ENCODE measurements around the gene IVD.
A peak's percentile ranks its signal among the peaks of the same experiment; 100 is the strongest.

The IVD gene

DNA sequence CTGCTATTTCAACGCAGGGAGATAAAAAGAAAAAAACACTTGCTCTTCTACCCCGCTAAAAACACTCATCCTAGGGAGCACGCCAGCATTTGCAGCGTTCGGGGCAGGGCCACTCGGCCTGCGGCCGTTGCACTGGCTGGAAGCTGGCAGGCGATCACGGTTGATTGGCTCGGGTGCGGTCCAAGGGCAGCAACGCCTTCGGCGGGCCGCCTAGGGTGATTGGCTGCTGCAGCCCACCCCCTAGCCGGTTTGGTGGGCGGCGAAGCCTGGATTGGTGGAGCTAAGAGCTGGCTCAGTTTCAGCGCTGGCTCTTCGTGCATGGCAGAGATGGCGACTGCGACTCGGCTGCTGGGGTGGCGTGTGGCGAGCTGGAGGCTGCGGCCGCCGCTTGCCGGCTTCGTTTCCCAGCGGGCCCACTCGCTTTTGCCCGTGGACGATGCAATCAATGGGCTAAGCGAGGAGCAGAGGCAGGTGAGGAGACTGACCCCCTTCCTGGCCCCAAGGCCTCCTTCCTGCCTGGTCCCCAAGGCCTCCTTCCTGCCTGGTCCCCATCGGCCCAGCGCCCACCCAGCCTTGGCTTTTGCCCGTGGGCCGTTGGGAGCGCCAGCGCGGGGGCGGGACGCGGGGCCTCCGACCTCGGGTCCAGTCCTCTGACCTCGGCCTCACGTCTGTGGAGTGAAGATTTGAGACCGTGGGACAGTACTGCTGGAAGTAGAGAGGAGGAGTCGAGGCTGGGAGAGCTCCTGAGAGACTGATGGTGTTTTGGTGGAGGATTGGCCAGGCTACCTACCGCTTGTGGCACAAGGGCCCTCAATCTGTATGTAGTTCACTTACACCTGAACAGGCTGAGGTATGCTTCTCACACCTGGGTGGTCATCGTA, at the start of gene IVD:
Gene IVD, plus strand, starts transcription at position 295 of the 881 bp plus-strand sequence. Its CDS starts 33 bp downstream, at position 328.
- peak; percentile 89 for DNase-seq

DNA sequence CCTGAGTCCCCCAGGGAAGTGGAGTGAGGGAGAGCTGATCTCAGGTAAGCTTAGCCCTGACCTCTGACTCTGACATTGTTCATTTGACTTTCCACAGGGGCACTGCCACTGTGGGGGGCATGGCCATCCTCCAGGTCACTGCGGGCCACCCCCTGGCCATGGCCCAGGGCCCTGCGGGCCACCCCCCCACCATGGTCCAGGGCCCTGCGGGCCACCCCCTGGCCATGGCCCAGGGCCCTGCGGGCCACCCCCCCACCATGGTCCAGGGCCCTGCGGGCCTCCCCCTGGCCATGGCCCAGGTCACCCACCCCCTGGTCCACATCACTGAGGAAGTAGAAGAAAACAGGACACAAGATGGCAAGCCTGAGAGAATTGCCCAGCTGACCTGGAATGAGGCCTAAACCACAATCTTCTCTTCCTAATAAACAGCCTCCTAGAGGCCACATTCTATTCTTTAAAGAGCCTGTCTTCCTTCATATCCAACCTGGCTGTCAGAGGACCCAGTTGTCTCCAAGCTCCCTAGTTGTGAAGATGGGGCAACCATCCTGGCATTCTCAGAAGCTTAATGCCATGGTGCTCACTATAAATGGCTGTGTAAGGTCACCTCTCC, 49.5 kb upstream of the IVD start:
- DNase-seq = no peak

DNA sequence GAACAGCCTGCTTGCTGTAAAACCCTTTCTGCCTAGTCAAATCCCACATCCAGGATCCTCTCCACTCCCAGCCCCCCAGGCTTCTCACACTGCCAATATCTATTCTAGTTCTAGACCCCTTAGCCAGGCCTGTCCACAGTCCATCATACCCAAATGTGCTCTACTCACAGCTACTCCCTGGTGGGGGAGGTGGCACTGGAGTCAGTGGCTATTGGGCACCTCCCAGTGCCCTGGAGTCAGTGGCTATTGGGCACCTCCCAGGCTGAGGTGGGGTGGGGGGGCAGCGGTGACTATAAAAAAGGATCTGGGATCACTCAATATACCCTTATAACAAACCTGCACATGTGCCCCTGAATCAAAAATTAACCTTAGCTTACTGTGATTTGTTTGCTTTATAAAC, 48.3 kb upstream of the IVD start:
- DNase-seq = no peak

DNA sequence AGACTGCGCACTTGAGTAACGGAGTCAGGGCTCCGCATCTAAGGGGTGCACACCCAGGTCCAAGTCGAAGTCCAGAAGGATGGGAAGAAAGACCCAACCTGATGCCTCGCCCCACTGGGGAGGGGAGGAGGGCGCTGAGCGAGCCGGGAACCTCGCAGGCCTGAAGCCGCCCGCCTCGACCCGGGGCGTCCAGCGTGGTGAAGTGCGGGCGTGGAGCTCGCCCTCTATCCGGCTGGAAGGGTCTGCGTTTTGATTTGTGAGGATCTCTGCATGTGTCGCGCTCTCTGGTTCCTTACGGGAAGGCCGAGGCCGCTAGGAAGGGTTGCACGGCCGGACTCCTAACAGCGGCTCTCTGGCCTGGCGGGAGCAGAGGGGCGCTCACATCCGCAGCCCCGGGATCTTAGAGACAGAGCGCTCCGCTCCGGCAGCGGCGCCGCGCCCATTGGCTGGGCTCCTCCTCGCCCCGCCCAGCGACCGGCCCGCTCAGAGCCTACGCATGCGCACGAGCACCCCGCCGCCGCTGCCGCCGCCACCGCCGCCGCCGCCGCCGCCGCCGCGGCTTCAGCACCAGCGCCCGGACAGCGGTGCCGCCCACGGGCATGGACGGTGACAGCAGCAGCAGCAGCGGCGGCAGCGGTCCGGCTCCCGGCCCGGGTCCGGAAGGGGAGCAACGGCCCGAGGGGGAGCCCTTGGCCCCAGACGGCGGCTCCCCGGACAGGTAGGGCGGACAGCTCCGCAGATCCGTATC, 47.7 kb upstream of the IVD start, which contains the start of gene DISP2:
Gene DISP2, plus strand, starts transcription at position 497 of the 748 bp plus-strand sequence. Its CDS starts 103 bp downstream, at position 600.
- peak; percentile 67 for DNase-seq

DNA sequence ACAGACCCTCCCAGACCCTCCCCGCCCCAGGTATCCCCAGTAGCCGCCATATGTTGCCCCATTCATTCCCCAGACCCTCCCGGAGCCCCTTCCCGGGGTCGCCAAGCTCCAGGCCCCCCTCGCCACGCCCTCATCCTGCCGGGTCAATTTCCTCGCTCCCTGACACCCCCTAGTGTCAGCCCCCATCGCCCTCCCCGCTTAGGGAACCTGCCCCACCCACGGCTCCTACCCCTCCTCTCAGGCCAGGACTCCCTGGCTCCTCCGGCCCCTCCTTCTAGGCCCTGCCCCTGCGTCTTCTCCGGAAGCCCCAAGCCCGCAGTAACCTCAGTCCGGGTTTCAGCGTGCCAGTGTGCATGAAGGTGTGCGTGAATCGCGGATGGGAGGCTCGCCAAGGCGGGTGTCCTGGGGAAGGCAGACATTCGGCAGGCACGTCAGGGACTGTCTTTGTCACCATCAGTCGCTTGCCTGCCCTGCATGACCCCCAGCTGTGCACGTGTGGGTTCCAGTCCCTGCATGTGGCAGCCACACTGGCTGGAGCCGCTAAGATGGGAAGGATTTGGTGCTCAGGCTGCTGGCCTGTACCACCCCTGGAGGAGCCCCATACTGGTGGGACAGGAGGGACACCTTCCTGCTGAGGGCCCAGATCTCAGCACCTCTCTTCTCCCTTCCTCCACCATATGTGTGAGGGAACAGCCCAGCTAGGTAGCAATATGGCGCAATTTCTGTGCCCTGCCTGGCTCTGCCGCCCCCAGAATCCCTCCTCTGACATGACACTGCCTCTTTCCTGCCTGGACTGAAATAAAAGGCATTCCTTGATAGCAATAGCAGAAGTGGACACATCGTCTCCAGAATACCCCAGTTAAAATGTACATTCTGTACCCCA, 46.9 kb upstream of the IVD start:
- DNase-seq = peak; percentile 14

DNA sequence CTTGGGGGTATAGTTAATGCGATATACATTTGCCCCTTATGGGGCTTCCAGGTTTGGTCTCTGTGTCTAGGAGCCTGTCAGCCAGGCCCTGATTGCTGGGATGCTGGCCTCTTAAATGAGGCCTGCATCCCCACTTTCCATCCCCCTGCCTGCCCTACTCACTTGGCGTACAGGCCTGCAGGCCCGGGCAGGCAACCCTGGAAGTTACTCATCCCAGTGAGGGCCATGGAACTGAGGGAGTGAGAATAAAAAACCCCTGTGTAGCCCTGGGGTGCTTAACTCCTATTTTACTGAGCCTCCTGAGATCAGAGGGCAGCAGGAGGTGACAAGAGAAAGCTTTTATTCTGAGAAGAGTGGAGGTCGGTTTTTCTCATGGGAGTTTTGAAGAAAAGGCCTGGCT, 45.6 kb upstream of the IVD start:
- DNase-seq = no peak

DNA sequence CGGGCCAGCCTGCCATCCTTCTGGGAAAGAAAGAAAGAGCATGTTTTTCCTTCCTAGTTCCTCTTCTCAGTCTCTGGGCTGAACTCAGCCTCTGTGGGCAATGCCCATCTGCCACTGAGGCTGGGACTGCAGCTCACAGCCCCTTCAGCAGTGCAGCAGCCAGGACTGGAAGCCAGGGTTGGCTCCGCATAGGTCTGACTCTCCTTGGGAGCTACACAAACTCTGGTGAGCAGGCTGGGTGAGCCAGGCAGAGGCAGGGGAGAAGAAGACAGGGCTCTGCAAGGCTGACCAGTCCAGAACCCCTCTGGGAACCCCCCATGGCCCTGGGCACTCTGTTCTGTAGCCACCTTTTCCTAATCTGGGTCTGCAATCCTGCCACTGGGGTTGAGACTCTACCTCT, 44.0 kb upstream of the IVD start:
- DNase-seq = no peak

DNA sequence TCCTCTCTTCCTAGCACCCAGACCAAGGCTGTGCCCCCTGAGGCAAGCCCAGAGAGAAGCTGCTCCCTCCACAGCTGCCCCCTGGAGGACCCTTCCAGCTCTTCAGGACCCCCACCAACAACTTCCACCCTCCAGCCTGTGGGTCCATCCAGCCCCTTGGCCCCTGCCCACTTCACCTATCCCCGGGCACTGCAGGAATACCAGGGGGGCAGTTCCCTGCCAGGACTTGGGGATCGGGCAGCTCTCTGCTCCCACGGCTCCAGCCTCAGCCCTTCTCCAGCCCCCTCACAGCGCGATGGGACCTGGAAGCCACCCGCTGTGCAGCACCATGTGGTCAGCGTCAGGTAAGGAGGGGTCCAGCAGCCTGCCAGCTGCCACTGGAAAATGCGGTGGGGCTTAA, 42.0 kb upstream of the IVD start:
- no peak for DNase-seq

DNA sequence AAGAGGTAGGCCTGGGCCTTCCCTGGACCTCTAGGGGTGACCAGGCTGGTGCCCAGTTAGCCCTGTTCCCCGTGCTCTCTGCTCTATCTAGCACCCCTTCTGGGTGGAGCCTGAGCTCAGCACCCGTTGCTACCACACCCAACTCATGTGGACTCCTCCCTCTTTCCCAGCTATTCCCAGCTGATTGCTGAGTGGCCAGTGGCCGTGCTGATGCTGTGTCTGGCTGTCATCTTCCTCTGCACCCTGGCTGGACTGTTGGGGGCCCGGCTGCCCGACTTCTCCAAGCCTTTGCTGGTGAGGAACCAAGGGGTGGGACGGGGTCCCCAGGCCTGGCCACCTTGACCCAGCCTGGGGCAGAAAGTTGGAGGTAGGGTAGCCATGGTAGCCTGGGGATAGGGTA, 41.3 kb upstream of the IVD start:
- no peak for DNase-seq

DNA sequence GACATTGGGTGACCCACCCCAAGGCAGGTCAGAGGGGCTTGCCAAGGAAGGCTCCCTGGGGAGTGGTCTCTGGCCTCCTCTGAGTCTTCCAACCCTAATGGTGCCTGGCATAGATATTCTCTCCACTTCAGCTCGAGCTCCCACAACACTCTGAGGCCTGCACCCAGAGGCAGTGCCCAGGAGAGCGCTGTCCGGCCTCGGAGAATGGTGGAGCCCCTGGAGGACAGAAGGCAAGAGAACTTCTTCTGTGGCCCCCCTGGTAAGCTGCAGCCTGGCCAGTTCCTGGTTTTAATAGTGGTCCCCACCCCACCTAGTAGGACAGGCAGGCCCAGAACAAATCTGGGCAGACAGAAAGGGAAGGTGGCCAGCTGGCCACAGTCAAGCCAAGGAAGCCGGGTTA, 40.6 kb upstream of the IVD start:
- no peak for DNase-seq

DNA sequence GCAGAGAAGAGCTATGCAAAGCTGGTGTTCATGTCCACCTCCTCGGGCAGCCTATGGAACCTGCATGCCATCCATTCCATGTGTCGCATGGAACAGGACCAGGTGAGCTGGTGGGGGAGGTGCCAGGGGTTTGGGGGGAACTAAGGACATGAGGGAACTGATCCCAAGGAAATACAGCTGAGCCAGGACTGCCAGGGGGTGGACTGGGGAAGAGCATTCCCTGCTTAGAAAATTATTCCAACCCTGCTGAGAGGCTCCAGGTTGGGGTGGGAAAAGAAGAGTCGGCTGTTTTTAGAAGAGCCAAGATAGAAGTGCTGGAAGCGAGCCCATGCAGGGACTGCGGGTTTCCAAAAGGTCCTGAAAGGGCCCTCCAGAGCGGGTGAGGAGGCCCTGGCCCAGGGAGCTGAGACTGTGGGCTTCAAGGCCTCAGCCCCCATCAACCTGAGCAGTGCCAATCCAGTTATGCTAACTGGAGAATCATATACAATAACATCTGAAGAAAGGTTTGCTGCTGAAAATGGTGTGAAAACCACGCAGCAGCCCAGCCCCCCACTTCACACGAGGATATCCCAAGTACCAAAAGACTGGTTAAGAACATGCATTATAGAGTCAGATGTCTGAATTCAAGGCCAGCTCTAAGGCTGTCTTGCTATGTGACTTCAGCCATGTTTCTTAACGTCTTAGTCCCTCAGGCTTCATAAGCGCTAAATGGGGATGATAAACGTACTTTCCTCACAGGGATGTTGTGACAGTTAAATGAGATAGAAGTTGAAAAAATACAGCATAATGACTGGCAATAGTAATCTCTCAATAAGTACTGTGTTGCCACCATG, 39.8 kb upstream of the IVD start:
- DNase-seq = no peak

DNA sequence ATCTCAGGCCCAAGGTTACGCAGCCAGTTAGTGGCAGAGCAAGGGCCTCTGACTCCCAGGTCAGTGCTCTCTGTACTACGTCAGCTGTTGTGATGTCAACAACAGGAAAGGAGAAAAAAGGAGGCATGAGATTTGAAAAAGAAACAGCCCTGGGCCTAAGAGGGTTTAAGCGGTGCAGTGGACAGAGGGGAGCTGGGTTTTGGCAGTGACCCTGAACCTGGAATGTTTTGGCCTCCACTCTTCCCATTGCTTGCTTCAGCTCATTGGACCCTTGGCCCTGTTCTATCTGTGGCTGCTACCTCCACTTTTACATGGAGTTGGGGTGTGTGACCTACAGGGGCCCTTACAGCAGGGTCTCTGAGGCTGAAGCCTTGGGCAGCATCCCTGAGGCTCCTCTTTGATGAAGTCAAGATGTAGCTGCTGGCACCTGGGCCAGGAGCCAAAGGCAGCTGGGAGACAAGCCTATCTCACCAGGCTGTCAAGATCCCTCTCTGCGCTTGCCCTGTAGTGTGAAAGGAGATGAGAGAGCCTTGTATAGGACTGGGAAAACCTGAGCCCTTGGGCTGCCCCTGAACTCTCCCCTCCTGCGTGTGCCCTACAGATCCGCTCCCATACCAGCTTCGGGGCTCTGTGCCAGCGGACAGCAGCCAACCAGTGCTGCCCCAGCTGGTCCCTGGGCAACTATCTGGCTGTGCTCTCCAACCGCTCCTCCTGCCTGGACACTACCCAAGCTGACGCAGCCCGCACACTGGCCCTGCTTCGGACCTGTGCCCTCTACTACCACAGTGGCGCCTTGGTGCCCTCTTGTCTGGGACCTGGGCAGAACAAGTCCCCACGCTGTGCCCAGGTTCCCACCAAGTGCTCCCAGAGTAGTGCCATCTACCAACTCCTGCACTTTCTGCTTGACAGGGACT, 38.9 kb upstream of the IVD start:
- DNase-seq = no peak

DNA sequence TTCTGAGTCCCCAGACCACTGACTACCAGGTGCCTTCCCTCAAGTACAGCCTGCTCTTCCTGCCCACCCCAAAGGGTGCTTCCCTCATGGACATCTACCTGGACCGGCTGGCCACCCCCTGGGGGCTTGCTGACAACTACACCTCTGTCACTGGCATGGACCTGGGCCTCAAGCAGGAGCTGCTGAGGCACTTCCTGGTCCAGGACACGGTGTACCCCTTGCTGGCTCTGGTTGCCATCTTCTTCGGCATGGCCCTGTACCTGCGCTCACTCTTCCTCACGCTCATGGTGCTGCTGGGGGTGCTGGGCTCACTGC, 38.3 kb upstream of the IVD start:
- DNase-seq = no peak

DNA sequence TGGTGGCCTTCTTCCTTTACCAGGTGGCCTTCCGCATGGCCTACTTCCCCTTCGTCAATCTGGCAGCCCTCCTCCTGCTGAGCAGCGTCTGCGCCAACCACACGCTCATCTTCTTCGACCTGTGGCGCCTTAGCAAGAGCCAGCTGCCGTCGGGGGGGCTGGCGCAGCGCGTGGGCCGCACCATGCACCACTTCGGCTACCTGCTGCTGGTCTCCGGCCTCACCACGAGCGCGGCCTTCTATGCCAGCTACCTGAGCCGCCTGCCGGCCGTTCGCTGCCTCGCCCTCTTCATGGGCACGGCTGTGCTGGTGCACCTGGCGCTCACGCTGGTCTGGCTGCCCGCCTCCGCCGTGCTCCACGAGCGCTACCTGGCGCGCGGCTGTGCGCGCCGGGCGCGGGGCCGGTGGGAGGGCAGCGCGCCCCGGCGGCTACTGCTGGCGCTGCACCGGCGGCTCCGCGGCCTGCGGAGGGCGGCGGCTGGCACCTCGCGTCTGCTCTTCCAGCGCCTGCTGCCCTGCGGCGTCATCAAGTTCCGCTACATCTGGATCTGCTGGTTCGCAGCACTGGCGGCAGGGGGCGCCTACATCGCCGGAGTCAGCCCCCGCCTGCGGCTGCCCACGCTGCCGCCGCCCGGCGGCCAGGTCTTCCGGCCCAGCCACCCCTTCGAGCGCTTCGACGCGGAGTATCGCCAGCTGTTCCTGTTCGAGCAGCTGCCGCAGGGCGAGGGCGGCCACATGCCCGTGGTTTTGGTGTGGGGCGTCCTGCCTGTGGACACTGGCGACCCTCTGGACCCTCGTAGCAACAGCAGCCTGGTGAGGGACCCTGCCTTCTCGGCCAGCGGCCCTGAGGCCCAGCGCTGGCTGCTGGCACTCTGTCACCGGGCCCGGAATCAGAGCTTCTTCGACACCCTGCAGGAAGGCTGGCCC, 37.6 kb upstream of the IVD start:
- DNase-seq = no peak

DNA sequence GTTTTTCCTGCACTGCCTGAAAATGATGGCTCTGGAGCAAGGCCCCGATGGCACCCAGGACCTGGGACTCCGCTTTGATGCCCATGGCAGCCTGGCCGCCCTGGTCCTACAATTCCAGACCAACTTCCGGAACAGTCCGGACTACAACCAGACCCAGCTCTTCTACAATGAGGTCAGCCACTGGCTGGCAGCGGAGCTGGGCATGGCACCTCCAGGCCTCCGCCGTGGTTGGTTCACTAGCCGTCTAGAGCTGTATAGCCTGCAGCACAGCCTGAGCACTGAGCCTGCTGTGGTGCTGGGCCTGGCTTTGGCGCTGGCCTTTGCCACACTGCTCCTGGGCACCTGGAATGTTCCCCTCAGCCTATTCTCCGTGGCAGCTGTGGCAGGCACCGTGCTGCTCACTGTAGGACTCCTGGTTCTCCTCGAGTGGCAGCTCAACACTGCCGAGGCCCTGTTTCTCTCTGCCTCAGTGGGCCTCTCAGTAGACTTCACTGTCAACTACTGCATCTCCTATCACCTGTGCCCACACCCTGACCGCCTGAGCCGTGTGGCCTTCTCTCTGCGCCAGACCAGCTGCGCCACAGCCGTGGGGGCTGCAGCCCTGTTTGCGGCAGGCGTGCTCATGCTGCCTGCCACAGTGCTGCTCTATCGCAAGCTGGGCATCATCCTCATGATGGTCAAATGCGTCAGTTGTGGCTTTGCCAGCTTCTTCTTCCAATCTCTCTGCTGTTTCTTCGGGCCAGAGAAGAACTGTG, 36.7 kb upstream of the IVD start:
- DNase-seq = no peak

DNA sequence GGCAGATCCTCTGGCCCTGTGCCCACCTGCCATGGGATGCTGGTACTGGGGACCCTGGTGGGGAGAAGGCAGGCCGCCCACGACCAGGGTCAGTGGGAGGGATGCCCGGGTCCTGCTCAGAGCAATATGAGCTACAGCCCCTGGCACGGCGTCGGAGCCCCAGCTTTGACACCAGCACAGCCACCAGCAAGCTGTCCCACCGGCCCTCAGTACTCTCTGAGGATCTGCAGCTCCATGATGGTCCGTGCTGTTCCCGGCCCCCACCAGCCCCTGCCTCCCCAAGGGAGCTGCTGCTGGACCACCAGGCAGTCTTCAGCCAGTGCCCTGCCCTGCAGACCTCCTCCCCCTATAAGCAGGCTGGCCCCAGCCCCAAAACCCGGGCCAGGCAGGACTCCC, 36.1 kb upstream of the IVD start:
- no peak for DNase-seq

DNA sequence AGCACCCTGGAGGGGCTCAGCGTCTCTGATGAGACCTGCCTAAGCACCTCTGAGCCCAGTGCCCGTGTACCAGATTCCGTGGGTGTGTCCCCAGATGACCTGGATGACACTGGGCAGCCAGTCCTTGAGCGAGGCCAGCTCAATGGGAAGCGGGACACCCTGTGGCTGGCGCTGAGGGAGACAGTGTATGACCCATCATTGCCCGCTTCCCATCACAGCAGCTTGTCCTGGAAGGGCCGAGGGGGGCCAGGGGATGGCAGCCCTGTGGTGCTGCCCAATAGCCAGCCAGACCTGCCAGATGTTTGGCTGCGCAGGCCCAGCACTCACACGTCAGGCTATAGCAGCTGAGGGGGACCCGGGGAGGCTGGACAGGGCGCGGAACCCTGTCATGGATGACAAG, 35.6 kb upstream of the IVD start:
- no peak for DNase-seq

DNA sequence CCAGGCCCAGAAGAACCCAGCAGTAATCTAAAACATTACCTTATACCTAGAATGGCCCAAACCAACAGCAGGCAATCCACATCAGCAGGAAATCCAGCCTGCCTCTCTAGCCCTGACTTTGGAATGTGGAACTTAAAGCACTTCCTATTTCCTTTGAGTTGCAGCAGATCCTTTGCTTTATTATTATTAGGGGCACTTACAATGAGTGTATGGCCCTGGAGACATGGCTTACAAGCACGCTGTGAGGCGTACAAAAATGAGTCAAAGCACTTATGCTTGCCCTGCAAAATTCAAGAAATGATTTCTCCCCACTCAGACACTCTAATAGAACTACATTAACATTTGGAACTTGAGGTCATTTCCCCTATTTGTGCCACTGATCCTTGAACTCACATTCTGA, 32.6 kb upstream of the IVD start:
- no peak for DNase-seq

DNA sequence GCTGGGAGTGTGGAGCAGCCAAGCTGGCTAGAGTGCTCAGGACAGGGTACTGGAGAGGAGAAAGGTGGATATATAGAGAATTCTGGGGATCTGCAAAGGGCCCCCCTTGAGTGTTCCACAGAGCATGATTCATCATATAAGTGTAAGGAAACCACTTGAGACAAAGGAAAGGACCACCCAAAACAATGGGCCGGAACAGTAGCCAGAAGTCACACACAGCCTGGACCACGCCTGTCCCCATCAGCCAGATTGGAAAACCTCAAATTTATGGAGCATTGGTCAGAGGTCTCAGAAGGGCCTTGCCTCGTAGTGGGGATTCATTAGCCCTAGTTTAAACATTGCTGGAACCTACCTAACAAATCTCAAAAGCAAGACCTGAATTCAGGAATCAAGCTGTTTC, 28.0 kb upstream of the IVD start:
- no peak for DNase-seq
